Measurements from ENCODE around the gene GPC6.

GPC6 gene

DNA sequence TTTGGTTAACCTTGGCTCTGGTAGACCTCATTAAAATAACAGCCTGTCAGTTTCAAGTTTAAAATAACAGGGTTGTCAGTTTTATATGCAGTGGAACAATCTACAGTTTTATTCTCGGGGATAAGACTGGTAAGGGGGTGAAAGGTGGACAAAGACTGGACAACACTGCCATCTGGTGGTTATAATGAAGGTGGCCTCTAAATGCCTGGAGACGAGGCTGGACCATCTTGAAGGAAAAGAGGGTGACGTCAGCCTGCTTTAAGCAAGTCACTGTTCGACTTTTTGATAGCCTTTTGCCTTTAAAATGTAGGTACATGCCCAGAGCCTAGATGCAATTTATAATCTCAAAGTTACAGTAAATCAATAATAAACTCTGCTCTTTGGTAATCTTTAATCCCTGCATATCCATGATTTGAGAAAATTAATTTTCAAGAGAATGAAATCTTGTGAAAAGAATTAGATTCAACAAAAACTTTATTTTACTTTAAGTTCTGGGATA is 1135.9 kb downstream of the GPC6 start:
- H3K4me3 ChIP-seq (ENCODE audit: low read depth, low read length), result no peak overlapping the region
- peak; percentile 46 for DNase-seq (ENCODE audit: low read depth)
- TF ChIP-seq, protein P1, sequence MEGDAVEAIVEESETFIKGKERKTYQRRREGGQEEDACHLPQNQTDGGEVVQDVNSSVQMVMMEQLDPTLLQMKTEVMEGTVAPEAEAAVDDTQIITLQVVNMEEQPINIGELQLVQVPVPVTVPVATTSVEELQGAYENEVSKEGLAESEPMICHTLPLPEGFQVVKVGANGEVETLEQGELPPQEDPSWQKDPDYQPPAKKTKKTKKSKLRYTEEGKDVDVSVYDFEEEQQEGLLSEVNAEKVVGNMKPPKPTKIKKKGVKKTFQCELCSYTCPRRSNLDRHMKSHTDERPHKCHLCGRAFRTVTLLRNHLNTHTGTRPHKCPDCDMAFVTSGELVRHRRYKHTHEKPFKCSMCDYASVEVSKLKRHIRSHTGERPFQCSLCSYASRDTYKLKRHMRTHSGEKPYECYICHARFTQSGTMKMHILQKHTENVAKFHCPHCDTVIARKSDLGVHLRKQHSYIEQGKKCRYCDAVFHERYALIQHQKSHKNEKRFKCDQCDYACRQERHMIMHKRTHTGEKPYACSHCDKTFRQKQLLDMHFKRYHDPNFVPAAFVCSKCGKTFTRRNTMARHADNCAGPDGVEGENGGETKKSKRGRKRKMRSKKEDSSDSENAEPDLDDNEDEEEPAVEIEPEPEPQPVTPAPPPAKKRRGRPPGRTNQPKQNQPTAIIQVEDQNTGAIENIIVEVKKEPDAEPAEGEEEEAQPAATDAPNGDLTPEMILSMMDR (IDR thresholded peaks at IDR 0.05; ENCODE audit: low read depth, low read length, missing control alignments), result peak; percentile 66

DNA sequence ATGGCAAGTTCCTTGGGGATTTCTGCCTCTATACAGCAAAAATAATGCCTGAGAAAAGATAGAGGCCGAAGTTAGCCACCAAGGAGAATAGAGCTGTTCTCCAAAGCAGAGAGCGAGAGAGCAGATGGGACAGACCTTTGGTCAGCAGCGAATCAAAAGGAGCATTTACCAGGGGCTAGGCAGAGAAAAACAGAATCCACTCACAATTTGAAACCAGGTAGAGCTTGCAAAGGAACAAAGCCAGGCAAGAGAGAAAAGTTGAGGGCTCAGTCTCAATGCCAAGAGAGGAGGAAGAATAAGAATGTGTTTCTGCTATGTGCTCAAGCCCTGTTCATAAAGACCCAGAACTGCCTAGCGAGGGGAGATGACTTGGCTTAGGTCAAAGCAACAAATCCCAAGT is 1140.1 kb downstream of the GPC6 start:
- TF ChIP-seq, protein P1 (IDR thresholded peaks at IDR 0.05; ENCODE audit: low read depth, low read length, missing control alignments), result no peak
- H3K4me3 ChIP-seq (ENCODE audit: low read depth, low read length), result no peak overlapping the region
- no peak for DNase-seq (ENCODE audit: low read depth)

DNA sequence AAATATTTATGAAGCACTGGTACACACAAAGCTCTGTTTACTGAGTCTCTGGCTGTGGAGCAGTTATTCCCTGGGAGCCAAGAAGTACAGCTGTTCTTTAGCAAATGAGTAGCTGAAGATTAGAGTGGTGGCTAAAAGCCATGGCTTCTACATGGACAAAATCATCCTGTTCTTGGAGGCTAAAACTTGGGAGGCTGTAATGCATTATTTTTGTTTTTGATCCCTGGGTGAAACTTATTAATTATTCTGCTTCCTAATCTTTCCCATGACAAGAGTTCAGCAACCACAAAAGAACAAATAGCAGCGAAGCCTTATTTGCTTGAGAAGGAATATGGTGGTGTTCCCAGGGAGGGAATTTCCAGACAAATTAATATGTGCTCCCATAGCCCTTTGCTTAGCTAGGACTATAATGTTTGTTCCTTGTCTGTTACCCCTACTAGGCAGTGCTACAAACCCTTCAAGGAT is 1143.4 kb downstream of the GPC6 start:
- H3K4me3 ChIP-seq (ENCODE audit: low read depth, low read length), result no peak overlapping the region
- TF ChIP-seq, protein P1 (IDR thresholded peaks at IDR 0.05; ENCODE audit: low read depth, low read length, missing control alignments), result no peak
- DNase-seq (ENCODE audit: low read depth), result no peak

DNA sequence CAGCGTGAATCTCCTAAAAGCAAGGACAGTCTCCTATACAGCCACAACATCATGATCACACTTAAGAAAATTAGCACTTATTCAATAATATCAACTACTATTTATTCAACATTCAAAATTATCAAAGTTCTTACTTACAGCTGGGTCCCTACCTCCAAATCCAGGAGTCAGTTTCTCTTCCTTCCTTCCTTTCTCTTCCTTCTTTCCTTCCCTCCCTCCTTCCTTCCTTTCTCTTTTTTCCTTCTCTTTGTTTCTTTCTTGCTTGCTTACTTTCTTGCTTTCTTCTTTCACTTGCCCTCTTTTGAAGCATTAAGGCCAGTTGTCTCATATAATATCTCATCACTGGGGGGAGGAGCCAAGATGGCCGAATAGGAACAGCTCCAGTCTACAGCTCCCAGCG is 1145.2 kb downstream of the GPC6 start:
- TF ChIP-seq, protein P1 (IDR thresholded peaks at IDR 0.05; ENCODE audit: low read depth, low read length, missing control alignments), result no peak
- no peak overlapping the region for H3K4me3 ChIP-seq (ENCODE audit: low read depth, low read length)
- DNase-seq (ENCODE audit: low read depth), result no peak

DNA sequence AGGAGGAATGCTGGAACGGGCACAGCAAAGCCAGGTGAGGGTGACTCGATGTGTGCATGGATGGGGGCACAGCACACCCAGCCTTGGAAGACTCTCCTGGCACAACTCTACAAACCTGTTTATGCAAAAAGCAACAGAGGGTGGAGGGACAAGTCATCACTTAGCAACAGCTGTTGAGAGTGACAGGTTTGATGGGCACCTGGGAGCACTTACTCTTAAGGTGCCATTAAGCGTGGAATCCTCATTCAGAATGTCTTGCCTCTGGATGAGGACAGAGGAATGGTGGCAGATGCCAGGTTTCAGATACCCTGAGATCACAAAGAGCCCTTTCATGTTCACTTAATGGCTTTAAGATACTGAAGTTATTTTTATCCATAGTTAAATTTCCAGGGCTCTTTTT is 1155.9 kb downstream of the GPC6 start:
- H3K4me3 ChIP-seq (ENCODE audit: low read depth, low read length), result no peak overlapping the region
- no peak for DNase-seq (ENCODE audit: low read depth)
- TF ChIP-seq, protein P1 (IDR thresholded peaks at IDR 0.05; ENCODE audit: low read depth, low read length, missing control alignments), result no peak

DNA sequence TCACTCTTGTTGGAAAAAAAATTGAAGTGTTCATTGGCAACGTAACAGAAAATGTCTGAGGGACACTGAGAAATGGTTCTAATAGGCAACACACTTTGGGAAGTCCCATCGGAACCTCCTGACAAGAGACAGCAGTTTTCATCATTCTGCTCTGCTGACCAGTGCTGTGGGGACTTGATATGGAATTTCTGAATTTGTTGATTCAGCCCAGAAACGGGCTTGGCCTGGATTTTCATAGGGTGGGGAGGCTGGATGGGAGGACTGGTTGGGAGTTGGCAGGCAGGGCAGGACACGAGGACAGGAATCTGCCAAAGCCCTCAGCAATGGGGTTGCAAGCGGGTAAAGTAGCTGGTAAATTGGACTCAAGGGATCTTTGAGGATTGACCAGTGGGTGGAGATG is 1156.4 kb downstream of the GPC6 start:
- no peak overlapping the region for H3K4me3 ChIP-seq (ENCODE audit: low read depth, low read length)
- TF ChIP-seq, protein P1 (IDR thresholded peaks at IDR 0.05; ENCODE audit: low read depth, low read length, missing control alignments), result no peak
- no peak for DNase-seq (ENCODE audit: low read depth)

DNA sequence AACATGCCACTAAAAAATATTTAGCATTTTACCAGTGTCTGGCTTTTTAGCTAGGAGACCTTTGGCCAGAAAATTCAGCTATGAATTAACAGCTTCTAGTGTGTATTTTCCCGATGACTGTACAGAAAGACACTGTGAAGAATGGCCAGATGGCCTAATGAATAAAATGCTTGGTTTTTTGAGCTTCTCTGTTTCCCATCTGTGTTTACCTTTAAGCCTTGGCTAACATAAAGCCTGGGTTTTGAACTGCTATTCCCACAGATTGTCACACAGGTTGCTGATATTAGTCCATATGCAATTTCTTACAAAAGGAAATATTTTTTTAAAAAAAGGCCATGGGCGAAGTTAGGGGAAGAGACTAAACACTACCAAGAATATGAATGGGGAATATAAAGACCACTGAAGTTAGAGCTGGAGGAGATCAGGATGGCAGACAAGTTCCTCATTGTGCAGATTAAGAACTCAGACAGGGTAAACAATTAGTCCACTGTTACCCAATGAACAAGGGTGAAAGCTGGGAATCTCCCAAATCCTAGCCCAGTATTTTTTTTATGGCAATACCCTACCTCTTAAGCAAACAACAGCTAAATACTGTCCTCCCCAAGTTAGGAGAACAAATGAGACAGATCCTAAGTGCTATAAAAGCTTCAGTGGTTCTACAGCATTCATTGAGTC is 1157.8 kb downstream of the GPC6 start:
- no peak for DNase-seq (ENCODE audit: low read depth)
- TF ChIP-seq, protein P1 (IDR thresholded peaks at IDR 0.05; ENCODE audit: low read depth, low read length, missing control alignments), result no peak
- no peak overlapping the region for H3K4me3 ChIP-seq (ENCODE audit: low read depth, low read length)

All from GM12864 (cell line).